ENCODE data around the gene PTBP1.
"Not testable (repeated sequence)": the region's sequence is repeated elsewhere in the genome, so short reads cannot be mapped to it uniquely, and the experiment has no call there.

PTBP1 gene

GRCh38 chr19:843836-844545, 46.7 kb downstream of the PTBP1 start:
- peak overlapping the region; percentile 32 for H3K4me3 ChIP-seq (ENCODE audit: low read depth, low read length)
- TF ChIP-seq CTCF (IDR thresholded peaks at IDR 0.05; ENCODE audit: low read depth, low read length) = no peak
- TF ChIP-seq POLR2A (IDR thresholded peaks at IDR 0.05; ENCODE audit: extremely low read depth, insufficient read length) = no peak
- no peak for TF ChIP-seq MYC (IDR thresholded peaks at IDR 0.05; ENCODE audit: low read depth, low read length)
- TF ChIP-seq MAX (IDR thresholded peaks at IDR 0.05; ENCODE audit: low read depth, low read length) = no peak
- DNase-seq (ENCODE audit: low read depth) = no peak

- no peak for TF ChIP-seq POLR2A (IDR thresholded peaks at IDR 0.05; ENCODE audit: extremely low read depth, insufficient read length)
- DNase-seq (ENCODE audit: low read depth) = no peak
- H3K4me3 ChIP-seq (ENCODE audit: low read depth, low read length) = no peak overlapping the region
Observed at GRCh38 chr19:844546-844971, 47.3 kb downstream of the PTBP1 start.

- TF ChIP-seq MAX (IDR thresholded peaks at IDR 0.05; ENCODE audit: low read depth, low read length) = no peak
- TF ChIP-seq CTCF (IDR thresholded peaks at IDR 0.05; ENCODE audit: low read depth, low read length) = no peak
- TF ChIP-seq MYC (IDR thresholded peaks at IDR 0.05; ENCODE audit: low read depth, low read length) = no peak
- no peak for TF ChIP-seq POLR2A (IDR thresholded peaks at IDR 0.05; ENCODE audit: extremely low read depth, insufficient read length)
- H3K4me3 ChIP-seq (ENCODE audit: low read depth, low read length) = no peak overlapping the region
- no peak for DNase-seq (ENCODE audit: low read depth)
Observed at GRCh38 chr19:845707-846521, 48.7 kb downstream of the PTBP1 start.

- DNase-seq (ENCODE audit: low read depth) = peak; percentile 70
- H3K4me3 ChIP-seq (ENCODE audit: low read depth, low read length) = no peak overlapping the region
- TF ChIP-seq MYC (IDR thresholded peaks at IDR 0.05; ENCODE audit: low read depth, low read length) = no peak
- no peak for TF ChIP-seq MAX (IDR thresholded peaks at IDR 0.05; ENCODE audit: low read depth, low read length)
- TF ChIP-seq CTCF (IDR thresholded peaks at IDR 0.05; ENCODE audit: low read depth, low read length) = no peak
- TF ChIP-seq POLR2A (IDR thresholded peaks at IDR 0.05; ENCODE audit: extremely low read depth, insufficient read length) = no peak
Observed at GRCh38 chr19:848386-848921, 51.2 kb downstream of the PTBP1 start.

- not testable (repeated sequence) for DNase-seq (ENCODE audit: low read depth); H3K4me3 ChIP-seq (ENCODE audit: low read depth, low read length)
Observed at GRCh38 chr19:849195-849594, 51.9 kb downstream of the PTBP1 start.

- no peak overlapping the region for H3K4me3 ChIP-seq (ENCODE audit: low read depth, low read length)
- peak; percentile 78 for DNase-seq (ENCODE audit: low read depth)
- no peak for TF ChIP-seq POLR2A (IDR thresholded peaks at IDR 0.05; ENCODE audit: extremely low read depth, insufficient read length)
Observed at GRCh38 chr19:850221-850978, 53.1 kb downstream of the PTBP1 start.

GRCh38 chr19:850979-851335, 53.7 kb downstream of the PTBP1 start:
- no peak overlapping the region for H3K4me3 ChIP-seq (ENCODE audit: low read depth, low read length)
- no peak for DNase-seq (ENCODE audit: low read depth)
- no peak for TF ChIP-seq POLR2A (IDR thresholded peaks at IDR 0.05; ENCODE audit: extremely low read depth, insufficient read length)
- TF ChIP-seq MAX (IDR thresholded peaks at IDR 0.05; ENCODE audit: low read depth, low read length) = no peak
- TF ChIP-seq MYC (IDR thresholded peaks at IDR 0.05; ENCODE audit: low read depth, low read length) = no peak
- no peak for TF ChIP-seq CTCF (IDR thresholded peaks at IDR 0.05; ENCODE audit: low read depth, low read length)
